GM19025 (cell line): Measurements from ENCODE around the gene TMOD2.

Experiments
- ATAC-seq: cut with Tn5 transposase; IDR thresholded peaks from one replicate; pipeline ENCODE4 v1.9.1; 2021; ENCODE audit warnings: mild to moderate bottlenecking, low read depth, moderate library complexity; ENCODE audit not compliant: unreplicated experiment

The TMOD2 gene

GRCh38 chr15:51750792-51751696 lies at the start of gene TMOD2:
Gene TMOD2, plus strand, starts transcription at chr15:51751597. Its CDS starts 14,845 bp downstream, at chr15:51766442.
- peak; percentile 82 for ATAC-seq

GRCh38 chr15:51702710-51703109 lies 48.7 kb upstream of the TMOD2 start:
- no peak for ATAC-seq

GRCh38 chr15:51706291-51706690 lies 45.1 kb upstream of the TMOD2 start:
- ATAC-seq: no peak

- no peak for ATAC-seq
Observed at GRCh38 chr15:51706926-51707608, 44.3 kb upstream of the TMOD2 start.

- no peak for ATAC-seq
Observed at GRCh38 chr15:51708013-51708412, 43.4 kb upstream of the TMOD2 start.

- ATAC-seq: no peak
Observed at GRCh38 chr15:51709031-51709430, 42.4 kb upstream of the TMOD2 start.

GRCh38 chr15:51714162-51714561 lies 37.2 kb upstream of the TMOD2 start:
- ATAC-seq: no peak

- no peak for ATAC-seq
Observed at GRCh38 chr15:51714911-51715310, 36.5 kb upstream of the TMOD2 start.

- no peak for ATAC-seq
Observed at GRCh38 chr15:51718219-51718618, 33.2 kb upstream of the TMOD2 start.

GRCh38 chr15:51718746-51719145 lies 32.7 kb upstream of the TMOD2 start:
- no peak for ATAC-seq

GRCh38 chr15:51720201-51720995 lies 31.0 kb upstream of the TMOD2 start:
- ATAC-seq: no peak

GRCh38 chr15:51721199-51721960 lies 30.0 kb upstream of the TMOD2 start:
- ATAC-seq: no peak

- no peak for ATAC-seq
Observed at GRCh38 chr15:51724199-51724598, 27.2 kb upstream of the TMOD2 start.

- ATAC-seq: no peak
Observed at GRCh38 chr15:51724673-51725072, 26.7 kb upstream of the TMOD2 start.

GRCh38 chr15:51726302-51727073 lies 24.9 kb upstream of the TMOD2 start:
- peak; percentile 77 for ATAC-seq

- no peak for ATAC-seq
Observed at GRCh38 chr15:51727141-51727897, 24.1 kb upstream of the TMOD2 start.

GRCh38 chr15:51731549-51732267 lies 19.7 kb upstream of the TMOD2 start:
- peak; percentile 49 for ATAC-seq

- ATAC-seq: no peak
Observed at GRCh38 chr15:51732646-51733045, 18.8 kb upstream of the TMOD2 start.
